ENCODE data around the gene ORAI3. TPM values are rescaled to one million over a fixed set of nuclear protein-coding genes. Genes with fewer than 3 reads are reported as not detected.

ORAI3 gene
- total RNA-seq, result 27.0 TPM

GRCh38 chr16:30948667-30949649, at the start of gene ORAI3:
Gene ORAI3, plus strand, starts transcription at chr16:30949068. Its CDS starts 222 bp downstream, at chr16:30949290.
- Histone ChIP-seq H3K9me3 (no peaks in the 10 kb centered on the region), H3K27me3 (no peaks in the 10 kb centered on the region), H3K4me1 (peaks cover 49% of the 10 kb centered on the region), H3K27ac (peak within 1 kb of the TSS; percentile 98), H3K4me3 (peak within 1 kb of the TSS; percentile 96 to 98), H3K36me3 (peaks cover 0 to 6% of the 10 kb centered on the region in 2 donors)
- TF ChIP-seq POLR2AphosphoS5 (IDR thresholded peaks at IDR 0.05; ENCODE audit: insufficient read depth in 1 of 2, low read depth in 1 of 2) (peak; percentile 21 to 81), CTCF (IDR thresholded peaks at IDR 0.05) (no peak), POLR2A (IDR thresholded peaks at IDR 0.05) (peak in 1 of 2 donors; percentile 74)
- intact Hi-C loops (cut with DNase I), result no loop called here
- no peak for DNase-seq (ENCODE audit: extremely low spot score in 2 of 2)

- H3K9me3 ChIP-seq, result no peaks in the 10 kb centered on the region
- no peaks in the 10 kb centered on the region for H3K36me3 ChIP-seq
- TF ChIP-seq CTCF (IDR thresholded peaks at IDR 0.05), result no peak
- no peaks in the 10 kb centered on the region for H3K27me3 ChIP-seq
- intact Hi-C loops (cut with DNase I), result loop anchor here (5.0 kb wide), 1 partner anchor 57 kb away; no protein-coding TSS in a partner anchor
- no peak overlapping the region for H3K4me3 ChIP-seq
- peaks cover 55% of the 10 kb centered on the region for H3K4me1 ChIP-seq
- no peak for DNase-seq (ENCODE audit: extremely low spot score in 2 of 2)
- H3K27ac ChIP-seq, result no peak overlapping the region
Observed at GRCh38 chr16:30899794-30900193, 49.1 kb upstream of the ORAI3 start.

- no peak for DNase-seq (ENCODE audit: extremely low spot score in 2 of 2)
- Histone ChIP-seq H3K4me1 (peaks cover 47% of the 10 kb centered on the region), H3K27ac (no peak overlapping the region), H3K27me3 (no peaks in the 10 kb centered on the region), H3K9me3 (no peaks in the 10 kb centered on the region), H3K4me3 (no peak overlapping the region), H3K36me3 (no peaks in the 10 kb centered on the region)
- intact Hi-C loops (cut with DNase I), result loop anchor here (5.0 kb wide), 1 partner anchor 58 kb away; no protein-coding TSS in a partner anchor
- TF ChIP-seq POLR2AphosphoS5 (IDR thresholded peaks at IDR 0.05; ENCODE audit: insufficient read depth in 1 of 2, low read depth in 1 of 2) (no peak), CTCF (IDR thresholded peaks at IDR 0.05) (no peak), POLR2A (IDR thresholded peaks at IDR 0.05) (no peak)
Observed at GRCh38 chr16:30900588-30900987, 48.3 kb upstream of the ORAI3 start.

- intact Hi-C loops (cut with DNase I), result loop anchor here (5.0 kb wide), 1 partner anchor 59 kb away; no protein-coding TSS in a partner anchor
- H3K27ac ChIP-seq, result peak overlapping the region; percentile 91
- no peak for DNase-seq (ENCODE audit: extremely low spot score in 2 of 2)
- H3K4me1 ChIP-seq, result peaks cover 38% of the 10 kb centered on the region
- no peaks in the 10 kb centered on the region for H3K36me3 ChIP-seq
- H3K9me3 ChIP-seq, result no peaks in the 10 kb centered on the region
- H3K4me3 ChIP-seq, result peak overlapping the region; percentile 54 to 55
- H3K27me3 ChIP-seq, result no peaks in the 10 kb centered on the region
- TF ChIP-seq POLR2AphosphoS5 (IDR thresholded peaks at IDR 0.05; ENCODE audit: insufficient read depth in 1 of 2, low read depth in 1 of 2), result no peak
- no peak for TF ChIP-seq CTCF (IDR thresholded peaks at IDR 0.05)
- no peak for TF ChIP-seq POLR2A (IDR thresholded peaks at IDR 0.05)
Observed at GRCh38 chr16:30901201-30902028, 47.5 kb upstream of the ORAI3 start.

All from vagina (tissue), 2 donors.